Right cardiac atrium (tissue), 5 donors: ENCODE results near the gene PARVG. TPM values are rescaled to one million over a fixed set of nuclear protein-coding genes. Genes with fewer than 3 reads are reported as not detected.

Experiments used
- ATAC-seq, 2 donors: fragments of 200-7000 bp; cut with Tn5 transposase; one replicate each; pipeline versions ENCODE4 v1.8.0 to v1.9.1; 2020; ENCODE audit warnings: moderate library complexity in 2 of 2, mild to moderate bottlenecking in 1 of 2
- DNase-seq, 3 donors: peaks; one replicate each; pipeline ENCODE4 v3.0.0-alpha.2; 2020
- H3K27ac ChIP-seq: one replicate; pipeline ENCODE4 v1.5.1; 2013; ENCODE audit warnings: mild to moderate bottlenecking, low read length, control low read depth, moderate library complexity
- H3K27me3 ChIP-seq: one replicate; pipeline ENCODE4 v1.6.1; 2013; ENCODE audit not compliant: control insufficient read depth, insufficient read depth
- H3K4me1 ChIP-seq: one replicate; pipeline ENCODE4 v1.6.1; 2013; ENCODE audit warnings: low read length; ENCODE audit not compliant: control insufficient read depth, insufficient read depth
- H3K4me3 ChIP-seq: one replicate; pipeline ENCODE4 v1.5.1; 2013; ENCODE audit warnings: low read length, control low read depth
- H3K9me3 ChIP-seq: one replicate; pipeline ENCODE4 v1.6.1; 2013; ENCODE audit warnings: low read length; ENCODE audit not compliant: control insufficient read depth
- WGBS: extraction: QIAGEN DNeasy Blood & Tissue Kit; methylation state at CpG from one replicate; pipeline ENCODE4 v1.1.7; 2013; 5-methylcytosine and 5-hydroxymethylcytosine counted together
- intact Hi-C, 4 donors: fragments of 100-400 bp; cut with DNase I; formaldehyde crosslinking; loops; one replicate each; pipeline versions ENCODE4 v1.11.0 to v1.14.0; 2022 to 2023
- polyA plus RNA-seq: library from polyadenylated mRNA; stranded (reverse); fragments of 200-250 nt; gene quantifications from one replicate; pipeline ENCODE4 v1.2.3, GENCODE V29; 2013
- total RNA-seq, 4 donors: library from RNA; stranded (reverse); fragmentation: NEBNext Ultra II Directional; extraction: Animal tissue kit (Norgen Biotek cat#: 25700); gene quantifications; one replicate each; pipeline ENCODE4 v1.2.1, GENCODE V29; 2021
- donor health status: healthy with polysubstance abuse.
- donor health status: DM: no; HTN: yes; CAD: no.
- donor health status: DM: no; HTN: no; CAD: no.
- donor health status: DM: no; HTN: yes; CAD: no; lungs with severe emphysema.
- donor health status: DM: yes; HTN: yes; CAD: no.

Gene PARVG
- total and polyA plus RNA-seq, 5 donors = 3.1 to 6.4 (median 5.3) TPM

- Histone ChIP-seq H3K27me3 (no peaks in the 10 kb centered on the region), H3K4me3 (no peak overlapping the region), H3K4me1 (no peaks in the 10 kb centered on the region), H3K9me3 (no peaks in the 10 kb centered on the region), H3K27ac (no peak overlapping the region)
- no peak for ATAC-seq
- DNase-seq = no peak
- WGBS = 81% methylated on average over 12 of the region's 12 CpGs
- intact Hi-C loops = no loop called here
Measured at GRCh38 chr22:44167501-44167900, 13.2 kb upstream of the PARVG start.

GRCh38 chr22:44168206-44168605, 12.5 kb upstream of the PARVG start:
- Histone ChIP-seq H3K27ac (no peak overlapping the region), H3K27me3 (no peaks in the 10 kb centered on the region), H3K4me3 (no peak overlapping the region), H3K9me3 (no peaks in the 10 kb centered on the region), H3K4me1 (no peaks in the 10 kb centered on the region)
- intact Hi-C loops = no loop called here
- ATAC-seq (no peak), DNase-seq (no peak)
- WGBS = 90% methylated on average over 13 of the region's 13 CpGs

- 87% methylated on average over 11 of the region's 11 CpGs for WGBS
- intact Hi-C loops = no loop called here
- ATAC-seq (no peak), DNase-seq (no peak)
- H3K27ac ChIP-seq = no peak overlapping the region
- no peaks in the 10 kb centered on the region for H3K9me3 ChIP-seq
- no peaks in the 10 kb centered on the region for H3K27me3 ChIP-seq
- no peaks in the 10 kb centered on the region for H3K4me1 ChIP-seq
- no peak overlapping the region for H3K4me3 ChIP-seq
Measured at GRCh38 chr22:44170470-44170869, 10.3 kb upstream of the PARVG start.

GRCh38 chr22:44171561-44171960, 9.2 kb upstream of the PARVG start:
- Histone ChIP-seq H3K27me3 (no peaks in the 10 kb centered on the region), H3K4me3 (no peak overlapping the region), H3K27ac (no peak overlapping the region), H3K9me3 (no peaks in the 10 kb centered on the region), H3K4me1 (no peaks in the 10 kb centered on the region)
- intact Hi-C loops = no loop called here
- DNase-seq = no peak
- ATAC-seq = no peak
- 79% methylated on average over 6 of the region's 6 CpGs for WGBS

- Histone ChIP-seq H3K27ac (no peak overlapping the region), H3K4me1 (no peaks in the 10 kb centered on the region), H3K9me3 (no peaks in the 10 kb centered on the region), H3K4me3 (no peak overlapping the region), H3K27me3 (no peaks in the 10 kb centered on the region)
- 73% methylated on average over 22 of the region's 22 CpGs for WGBS
- intact Hi-C loops = no loop called here
- DNase-seq (peak; percentile 62 to 86 (median 84)), ATAC-seq (peak; percentile 64 to 68)
Measured at GRCh38 chr22:44172370-44173108, 8.2 kb upstream of the PARVG start.

- Histone ChIP-seq H3K4me3 (no peak overlapping the region), H3K27me3 (no peaks in the 10 kb centered on the region), H3K27ac (no peak overlapping the region), H3K4me1 (no peaks in the 10 kb centered on the region), H3K9me3 (no peaks in the 10 kb centered on the region)
- DNase-seq = no peak
- 86% methylated on average over 10 of the region's 10 CpGs for WGBS
- no peak for ATAC-seq
- intact Hi-C loops = no loop called here
Measured at GRCh38 chr22:44173154-44173553, 7.6 kb upstream of the PARVG start.

- H3K27ac ChIP-seq = no peak overlapping the region
- H3K27me3 ChIP-seq = no peaks in the 10 kb centered on the region
- 78% methylated on average over 8 of the region's 8 CpGs for WGBS
- H3K4me3 ChIP-seq = no peak overlapping the region
- no peak for DNase-seq
- no peak for ATAC-seq
- intact Hi-C loops = no loop called here
- H3K9me3 ChIP-seq = no peaks in the 10 kb centered on the region
- no peaks in the 10 kb centered on the region for H3K4me1 ChIP-seq
Measured at GRCh38 chr22:44175676-44176075, 5.0 kb upstream of the PARVG start.

GRCh38 chr22:44179196-44179988, 1.3 kb upstream of the PARVG start:
- no peaks in the 10 kb centered on the region for H3K9me3 ChIP-seq
- H3K27me3 ChIP-seq = no peaks in the 10 kb centered on the region
- WGBS = 51% methylated on average over 10 of the region's 10 CpGs
- intact Hi-C loops = no loop called here
- no peak for DNase-seq
- no peak for ATAC-seq
- H3K27ac ChIP-seq = no peak overlapping the region
- H3K4me3 ChIP-seq = no peak overlapping the region
- H3K4me1 ChIP-seq = no peaks in the 10 kb centered on the region

GRCh38 chr22:44179989-44180705, 578 bp upstream of the PARVG start:
- H3K4me3 ChIP-seq = no peak overlapping the region
- H3K9me3 ChIP-seq = no peaks in the 10 kb centered on the region
- no peak overlapping the region for H3K27ac ChIP-seq
- WGBS = 74% methylated on average over 6 of the region's 6 CpGs
- H3K27me3 ChIP-seq = no peaks in the 10 kb centered on the region
- DNase-seq (no peak), ATAC-seq (no peak)
- H3K4me1 ChIP-seq = no peaks in the 10 kb centered on the region
- intact Hi-C loops = no loop called here

- Histone ChIP-seq H3K4me3 (no peak overlapping the region), H3K27me3 (no peaks in the 10 kb centered on the region), H3K4me1 (no peaks in the 10 kb centered on the region), H3K27ac (no peak overlapping the region), H3K9me3 (no peaks in the 10 kb centered on the region)
- WGBS = 56% methylated on average over 40 of the region's 40 CpGs
- peak in 2 of 3 donors; percentile 74 to 76 for DNase-seq
- ATAC-seq = peak; percentile 42 to 43
- intact Hi-C loops = no loop called here
Measured at GRCh38 chr22:44181033-44181911, 547 bp downstream of the PARVG start.
